Subcutaneous preadipocyte (primary cell): ENCODE data around the gene LSR. TPM values are rescaled to one million over a fixed set of nuclear protein-coding genes. Genes with fewer than 3 reads are reported as not detected.

Source experiments
- total RNA-seq: library from RNA; depleted of rRNA; stranded (reverse); fragments of >200 nt; gene quantifications from 2 replicates; pipeline ENCODE4 v1.2.3, GENCODE V29; 2012

Gene LSR, protein sequence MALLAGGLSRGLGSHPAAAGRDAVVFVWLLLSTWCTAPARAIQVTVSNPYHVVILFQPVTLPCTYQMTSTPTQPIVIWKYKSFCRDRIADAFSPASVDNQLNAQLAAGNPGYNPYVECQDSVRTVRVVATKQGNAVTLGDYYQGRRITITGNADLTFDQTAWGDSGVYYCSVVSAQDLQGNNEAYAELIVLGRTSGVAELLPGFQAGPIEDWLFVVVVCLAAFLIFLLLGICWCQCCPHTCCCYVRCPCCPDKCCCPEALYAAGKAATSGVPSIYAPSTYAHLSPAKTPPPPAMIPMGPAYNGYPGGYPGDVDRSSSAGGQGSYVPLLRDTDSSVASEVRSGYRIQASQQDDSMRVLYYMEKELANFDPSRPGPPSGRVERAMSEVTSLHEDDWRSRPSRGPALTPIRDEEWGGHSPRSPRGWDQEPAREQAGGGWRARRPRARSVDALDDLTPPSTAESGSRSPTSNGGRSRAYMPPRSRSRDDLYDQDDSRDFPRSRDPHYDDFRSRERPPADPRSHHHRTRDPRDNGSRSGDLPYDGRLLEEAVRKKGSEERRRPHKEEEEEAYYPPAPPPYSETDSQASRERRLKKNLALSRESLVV
- 0.73 and 0.98 TPM in 2 replicates for total RNA-seq

GRCh38 chr19:35248310-35249145 lies at the start of gene LSR:
Gene LSR (plus strand): TSS chr19:35249002. CDS start chr19:35249023, 21 bp downstream.

DNA sequence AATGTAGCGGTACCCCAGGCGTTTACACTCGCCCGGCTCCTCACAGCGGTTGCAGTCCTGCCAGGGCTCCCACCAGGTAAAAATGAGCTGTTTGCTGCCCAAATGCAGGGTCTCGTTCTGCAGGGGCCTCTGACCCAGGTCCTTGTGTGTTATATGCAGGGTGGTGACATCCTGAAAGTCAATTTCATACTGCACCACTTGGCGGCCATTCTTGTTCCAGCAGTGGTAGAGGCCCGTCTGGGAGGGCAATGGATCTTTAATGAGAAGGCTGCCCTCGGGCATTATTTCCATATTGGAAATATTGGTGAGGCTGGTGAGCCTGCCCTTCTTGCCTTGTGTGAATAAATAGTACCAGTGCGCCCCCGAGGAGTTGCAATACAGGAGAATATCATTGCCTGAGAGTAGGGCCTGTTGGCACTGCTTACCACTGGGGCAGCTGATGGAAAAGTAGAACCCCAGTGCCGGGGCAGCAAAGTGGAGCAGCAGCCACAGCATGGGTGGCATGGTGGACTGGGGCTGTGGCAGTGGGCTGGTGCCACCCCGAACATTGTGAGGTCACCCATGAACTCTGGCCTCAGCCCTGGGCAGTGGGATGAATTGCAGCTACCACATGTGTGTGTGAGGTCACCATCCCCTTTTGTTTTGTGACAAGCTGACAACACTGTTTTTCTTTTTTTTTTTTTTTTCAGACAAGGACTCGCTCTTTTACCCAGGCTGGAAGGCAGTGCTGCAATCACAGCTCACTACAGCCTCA lies 20.4 kb upstream of the LSR start, which contains the start of gene FAM187B:
TSS of gene FAM187B (minus strand) at position 563 of the 754 bp plus-strand sequence. CDS start at position 504, 59 bp downstream.

GRCh38 chr19:35268536-35269437 lies 20.0 kb downstream of the LSR start, which contains the start of gene USF2:
Gene USF2 (plus strand): TSS chr19:35268962. CDS start chr19:35269102, 140 bp downstream.

DNA sequence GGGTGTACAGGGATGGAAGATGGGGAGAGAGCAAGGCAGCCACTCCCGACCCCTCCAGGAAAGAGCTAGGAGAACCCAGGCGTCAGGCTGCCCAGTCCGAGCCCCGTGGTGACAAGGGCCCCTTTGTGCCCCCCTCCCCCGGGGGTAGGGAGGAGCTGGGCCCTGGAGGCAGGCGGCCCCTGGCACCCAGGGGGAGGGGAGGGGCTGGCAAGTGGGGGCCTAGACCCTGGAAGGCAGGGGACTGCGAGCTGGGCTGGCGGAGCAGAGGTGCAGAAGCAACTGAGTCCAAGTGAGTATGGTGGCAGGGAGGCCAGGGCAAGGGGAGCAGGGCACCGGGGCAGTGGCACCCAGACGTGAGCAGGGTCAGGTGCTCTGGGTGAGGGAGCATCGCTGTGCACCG lies 43.1 kb downstream of the LSR start, which contains the start of gene MAG:
TSS of gene MAG (plus strand) at position 246 of the 400 bp plus-strand sequence. CDS start 3,248 bp downstream, outside the sequence.

Other genes starting within 250 kb of the LSR start
- gene GRAMD1A, start 248.7 kb upstream of the LSR start, total RNA-seq: 21.3 and 31.5 TPM in 2 replicates
- gene SCN1B, start 218.5 kb upstream of the LSR start, total RNA-seq: 2.2 TPM in 2 replicates
- gene HPN, start 207.3 kb upstream of the LSR start, total RNA-seq: not detected in 2 replicates
- gene FXYD3, start 133.2 kb upstream of the LSR start, total RNA-seq: not detected in 2 replicates
- under 0.01 and 0.20 TPM in 2 replicates for gene LGI4, start 113.9 kb upstream of the LSR start, total RNA-seq
- 1.5 TPM in 1 of 2 replicates, not detected in the other for gene FXYD1, start 110.2 kb upstream of the LSR start, total RNA-seq
- not detected in 2 replicates for gene FXYD7, start 105.7 kb upstream of the LSR start, total RNA-seq
- gene FXYD5, start 94.3 kb upstream of the LSR start, total RNA-seq: 64.9 and 80.5 TPM in 2 replicates
- not detected in 2 replicates for gene FAM187B, start 20.3 kb upstream of the LSR start, total RNA-seq
- gene USF2, start 20.0 kb downstream of the LSR start, total RNA-seq: 53.6 and 59.4 TPM in 2 replicates
- gene HAMP, start 33.5 kb downstream of the LSR start, total RNA-seq: not detected in 2 replicates
- 0.59 TPM in 1 of 2 replicates, not detected in the other for gene MAG, start 43.2 kb downstream of the LSR start, total RNA-seq
- 1.4 TPM in 1 of 2 replicates, not detected in the other for gene CD22, start 80.2 kb downstream of the LSR start, total RNA-seq
- gene FFAR1, start 98.9 kb downstream of the LSR start, total RNA-seq: not detected in 2 replicates
- not detected in 2 replicates for gene FFAR3, start 109.5 kb downstream of the LSR start, total RNA-seq
- not detected in 2 replicates for gene GPR42, start 122.1 kb downstream of the LSR start, total RNA-seq
- gene FFAR2, start 199.3 kb downstream of the LSR start, total RNA-seq: not detected in 2 replicates
- not detected in 2 replicates for gene KRTDAP, start 241.5 kb downstream of the LSR start, total RNA-seq